SW480 (cell line): ENCODE results near the gene SYT9.
"Not testable (repeated sequence)": the region's sequence is repeated elsewhere in the genome, so short reads cannot be mapped to it uniquely, and the experiment has no call there.

ENCODE experiments used
- DNase-seq: peaks from one replicate; pipeline ENCODE4 v3.0.0-alpha.2; 2016; ENCODE audit warnings: low spot score

SYT9 gene

DNA sequence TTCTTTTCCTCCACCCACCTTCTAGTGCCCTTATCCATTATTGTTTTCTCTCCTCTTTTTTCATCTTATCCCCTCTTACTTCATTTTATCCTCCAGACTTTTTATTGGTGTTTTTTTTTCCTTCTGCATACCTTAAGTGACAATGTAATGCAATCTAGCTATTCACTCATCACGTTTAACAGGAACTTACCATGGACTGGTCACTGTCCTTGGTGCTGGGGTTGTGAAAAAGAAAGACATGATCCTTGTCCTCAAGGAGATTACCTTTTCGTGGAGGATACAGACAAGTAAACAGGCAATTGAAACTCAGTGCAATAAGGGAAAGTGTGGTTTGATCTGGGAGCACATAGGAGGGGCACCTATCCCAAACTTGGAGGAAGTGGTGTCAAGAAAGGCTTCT, 20.7 kb downstream of the SYT9 start:
- no peak for DNase-seq

GRCh38 chr11:7275133-7275532, 23.4 kb downstream of the SYT9 start:
- DNase-seq = no peak

- peak; percentile 32 for DNase-seq
Measured at GRCh38 chr11:7278314-7278917, 26.7 kb downstream of the SYT9 start.

- no peak for DNase-seq
Measured at GRCh38 chr11:7279676-7280075, 28.0 kb downstream of the SYT9 start.

DNA sequence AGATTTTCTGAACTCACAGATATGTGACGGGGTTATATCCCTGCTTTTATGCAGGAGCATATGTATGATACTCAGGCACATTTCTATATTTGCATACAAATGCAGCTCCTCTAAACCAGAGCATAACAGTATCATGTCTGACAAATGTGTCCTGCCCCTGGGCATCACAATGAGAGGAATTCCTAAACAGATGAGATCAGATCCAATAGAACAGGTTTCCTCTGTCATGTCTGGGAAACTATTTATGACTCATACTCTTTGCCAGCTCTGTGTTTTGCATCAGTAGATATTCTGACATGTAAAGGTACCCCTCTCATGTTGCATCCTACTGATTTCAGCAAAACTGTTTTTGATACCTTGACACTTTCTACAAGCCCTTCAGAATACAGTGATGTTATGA, 29.4 kb downstream of the SYT9 start:
- peak; percentile 69 for DNase-seq

- no peak for DNase-seq
Measured at GRCh38 chr11:7281809-7282208, 30.1 kb downstream of the SYT9 start.

GRCh38 chr11:7286178-7286577, 34.5 kb downstream of the SYT9 start:
- DNase-seq = no peak

DNA sequence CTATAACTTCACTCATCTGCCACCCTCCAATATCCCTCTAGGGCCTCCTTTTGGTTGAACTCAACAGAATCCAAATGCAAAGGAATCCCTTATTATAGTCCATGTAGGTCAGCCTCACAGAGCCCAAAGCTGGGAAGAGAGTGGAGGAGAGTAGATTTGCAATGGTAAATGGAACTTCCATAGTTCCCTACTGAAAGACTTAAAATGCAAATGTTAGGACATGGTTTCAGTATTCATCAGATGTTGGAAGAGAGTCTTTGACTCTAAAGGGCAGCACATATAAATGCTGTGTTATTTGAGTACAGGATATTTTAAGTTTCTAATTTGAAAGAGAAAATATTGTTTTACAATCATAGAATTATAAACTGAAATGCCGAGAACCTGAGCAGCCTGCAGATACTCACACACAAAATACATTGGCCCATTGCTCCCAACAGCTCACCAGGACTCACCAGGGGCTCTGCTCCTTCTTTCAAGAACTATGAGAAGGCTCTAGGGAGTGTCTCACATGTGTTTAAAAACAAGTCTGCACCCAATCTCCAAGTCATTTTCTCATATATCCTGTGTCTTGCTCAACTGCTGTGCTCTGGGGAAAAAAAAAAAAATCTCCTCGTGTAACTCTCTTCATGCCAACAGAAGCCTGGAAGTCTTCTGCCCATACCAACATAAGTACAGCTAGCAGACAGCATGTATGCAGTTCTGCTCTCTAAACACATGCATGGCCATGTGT, 39.6 kb downstream of the SYT9 start:
- no peak for DNase-seq

GRCh38 chr11:7292922-7293321, 41.2 kb downstream of the SYT9 start:
- DNase-seq = no peak

- DNase-seq = no peak
Measured at GRCh38 chr11:7299393-7299792, 47.7 kb downstream of the SYT9 start.

- no peak for DNase-seq
Measured at GRCh38 chr11:7300281-7300680, 48.6 kb downstream of the SYT9 start.

DNA sequence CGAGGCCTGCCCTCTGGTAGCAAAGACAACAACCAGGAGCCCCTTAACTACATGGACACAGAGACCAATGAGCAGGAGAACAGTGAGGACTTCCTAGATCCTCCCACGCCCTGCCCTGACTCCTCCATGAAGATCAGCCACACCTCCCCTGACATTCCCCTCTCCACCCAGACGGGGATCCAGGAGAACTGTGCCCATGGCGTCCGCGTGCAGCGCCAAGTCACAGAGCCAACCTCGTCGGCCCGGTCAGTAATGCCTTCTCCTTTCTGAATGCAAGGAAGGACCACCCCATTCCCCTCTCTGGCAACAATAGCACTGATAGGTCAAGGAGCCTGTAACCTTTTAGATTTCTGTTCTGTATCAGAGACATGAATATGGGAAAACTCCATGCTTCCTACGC, 51.4 kb downstream of the SYT9 start:
- no peak for DNase-seq

GRCh38 chr11:7306900-7307299, 55.2 kb downstream of the SYT9 start:
- no peak for DNase-seq

DNA sequence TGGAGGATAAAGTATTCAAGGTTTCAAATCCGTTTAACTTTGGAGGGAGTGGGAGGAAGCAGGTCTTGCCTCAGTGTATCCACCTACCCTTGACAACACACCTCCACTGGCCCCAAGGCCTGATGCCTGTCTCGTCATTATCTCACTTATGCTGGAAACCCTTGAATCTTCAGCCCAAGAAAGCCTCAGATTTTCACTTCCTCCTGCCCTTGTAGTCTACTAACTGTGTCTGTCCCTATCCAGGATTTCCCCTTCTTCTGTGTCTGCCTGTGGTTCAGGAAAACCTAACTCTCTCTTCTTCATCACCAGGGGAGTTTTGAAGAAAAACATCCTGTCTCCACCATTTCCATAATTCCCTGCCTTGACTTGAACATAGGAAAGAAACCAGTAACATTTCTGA, 56.1 kb downstream of the SYT9 start:
- DNase-seq = no peak

- no peak for DNase-seq
Measured at GRCh38 chr11:7311903-7312302, 60.2 kb downstream of the SYT9 start.

- no peak for DNase-seq
Measured at GRCh38 chr11:7314811-7315604, 63.3 kb downstream of the SYT9 start.

DNA sequence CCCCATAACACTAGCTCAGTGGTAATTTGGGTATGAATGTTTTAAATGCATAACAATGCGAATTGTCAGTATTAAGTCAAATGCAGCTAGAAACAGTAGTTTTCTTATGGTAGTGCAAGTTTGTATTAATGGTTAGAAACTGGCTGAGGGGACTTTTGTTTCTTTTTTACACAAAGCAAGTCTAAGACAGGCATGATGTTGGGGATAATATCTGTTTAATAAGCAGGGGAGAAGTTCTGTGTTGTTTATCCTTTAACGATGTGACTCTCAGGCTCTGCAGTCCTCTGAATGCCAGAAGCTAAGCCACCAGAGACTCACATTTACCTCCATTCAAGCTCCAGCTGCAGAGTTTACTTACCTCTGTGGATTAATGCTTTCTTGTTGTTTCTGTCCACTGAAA, 67.8 kb downstream of the SYT9 start:
- DNase-seq = no peak

DNA sequence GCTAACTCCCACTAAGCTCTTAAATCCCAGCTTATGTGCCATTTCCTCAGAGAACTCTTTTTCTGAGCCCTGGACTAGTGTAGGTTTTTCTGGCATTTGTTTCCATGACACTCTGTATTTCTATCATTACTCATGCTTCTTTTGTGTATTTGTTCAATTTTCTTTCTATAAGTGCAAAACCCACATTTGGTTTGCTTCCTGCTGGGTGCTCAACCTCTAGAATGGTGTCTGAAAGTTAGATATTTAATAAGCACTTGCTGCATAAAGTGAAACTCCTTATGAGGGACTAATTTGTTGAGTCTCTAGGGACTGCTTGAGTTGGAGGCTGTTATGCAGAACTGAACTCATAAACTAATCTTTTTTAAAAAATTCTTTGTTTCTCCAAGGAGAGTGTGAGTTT, 68.6 kb downstream of the SYT9 start:
- no peak for DNase-seq

- DNase-seq = no peak
Measured at GRCh38 chr11:7321473-7322450, 70.1 kb downstream of the SYT9 start.

GRCh38 chr11:7332451-7332850, 80.7 kb downstream of the SYT9 start:
- no peak for DNase-seq

DNA sequence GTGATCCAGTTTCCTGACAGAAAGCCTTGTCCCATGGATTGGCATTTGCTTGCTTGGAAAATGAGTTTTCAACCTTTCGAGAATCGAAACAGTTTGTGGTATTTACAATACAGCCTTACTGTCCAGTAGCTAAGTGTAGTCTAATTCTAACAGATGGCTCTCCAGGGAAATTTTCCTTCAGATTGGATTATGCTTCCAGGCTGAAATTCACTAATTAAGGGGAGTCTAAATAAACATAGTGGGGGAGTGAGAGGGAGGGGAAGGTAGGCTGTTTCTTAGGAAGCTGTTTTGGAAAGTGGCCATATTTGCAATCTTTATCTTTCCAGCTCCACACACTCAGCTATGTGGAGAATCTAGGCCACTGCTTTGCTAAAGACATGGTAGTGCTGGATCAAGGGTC, 81.3 kb downstream of the SYT9 start:
- no peak for DNase-seq

DNA sequence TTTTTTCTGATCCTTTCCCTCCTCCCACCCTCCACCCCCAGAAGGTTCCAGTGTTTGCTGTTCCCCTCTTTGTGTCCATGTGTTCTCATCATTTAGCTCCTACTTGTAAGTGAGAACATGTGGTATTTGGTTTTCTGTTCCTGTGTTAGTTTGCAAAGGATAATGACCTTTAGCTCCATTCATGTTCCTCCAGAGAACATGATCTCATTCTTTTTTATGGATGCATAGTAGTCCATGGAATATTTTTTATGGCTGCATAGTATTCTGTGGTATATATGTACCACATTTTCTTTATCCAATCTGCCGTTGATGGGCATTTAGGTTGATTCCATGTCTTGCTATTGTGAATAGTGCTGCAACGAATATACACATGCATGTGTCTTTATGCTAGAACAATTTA, 83.7 kb downstream of the SYT9 start:
- not testable (repeated sequence) for DNase-seq
